ENCODE measurements around the gene ESRRA. TPM values are rescaled to one million over a fixed set of nuclear protein-coding genes. Genes with fewer than 3 reads are reported as not detected.
A peak's percentile ranks its signal among the peaks of the same experiment; 100 is the strongest.

ESRRA gene
- total RNA-seq, 4 donors from 2014 or later = 65.0 to 93.6 (median 74.3) TPM

DNA sequence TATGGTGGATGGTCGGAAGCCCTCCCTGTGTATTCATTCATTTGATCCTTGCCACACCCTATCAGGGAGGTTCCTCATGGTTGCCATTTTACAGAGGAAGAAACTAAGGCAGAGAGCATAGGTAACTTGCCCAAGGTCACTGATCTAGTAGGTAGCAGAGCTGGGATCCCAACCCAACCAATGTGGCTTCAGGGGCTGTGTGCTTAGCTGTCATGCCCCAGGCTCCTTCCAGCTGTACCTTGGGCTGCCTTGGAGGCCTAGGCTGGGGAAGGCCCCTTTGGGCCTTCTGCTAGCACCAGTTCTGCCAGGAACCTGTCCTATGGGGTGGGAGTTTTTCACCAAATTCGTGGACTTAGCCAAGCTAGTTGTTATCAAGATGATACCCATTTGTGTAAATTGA, 29.5 kb upstream of the ESRRA start:
- no peaks in the 10 kb centered on the region for H3K27me3 ChIP-seq
- peaks cover 24% of the 10 kb centered on the region for H3K4me1 ChIP-seq
- H3K36me3 ChIP-seq = peaks cover 14% of the 10 kb centered on the region
- DNase-seq (ENCODE audit: low spot score in 2 of 2) = no peak
- no peaks in the 10 kb centered on the region for H3K9me3 ChIP-seq
- WGBS = 79% methylated on average over 1 of the region's 2 CpGs
- TF ChIP-seq EP300 (IDR thresholded peaks at IDR 0.05) = no peak
- no peak overlapping the region for H3K27ac ChIP-seq
- no peak overlapping the region for H3K4me3 ChIP-seq

DNA sequence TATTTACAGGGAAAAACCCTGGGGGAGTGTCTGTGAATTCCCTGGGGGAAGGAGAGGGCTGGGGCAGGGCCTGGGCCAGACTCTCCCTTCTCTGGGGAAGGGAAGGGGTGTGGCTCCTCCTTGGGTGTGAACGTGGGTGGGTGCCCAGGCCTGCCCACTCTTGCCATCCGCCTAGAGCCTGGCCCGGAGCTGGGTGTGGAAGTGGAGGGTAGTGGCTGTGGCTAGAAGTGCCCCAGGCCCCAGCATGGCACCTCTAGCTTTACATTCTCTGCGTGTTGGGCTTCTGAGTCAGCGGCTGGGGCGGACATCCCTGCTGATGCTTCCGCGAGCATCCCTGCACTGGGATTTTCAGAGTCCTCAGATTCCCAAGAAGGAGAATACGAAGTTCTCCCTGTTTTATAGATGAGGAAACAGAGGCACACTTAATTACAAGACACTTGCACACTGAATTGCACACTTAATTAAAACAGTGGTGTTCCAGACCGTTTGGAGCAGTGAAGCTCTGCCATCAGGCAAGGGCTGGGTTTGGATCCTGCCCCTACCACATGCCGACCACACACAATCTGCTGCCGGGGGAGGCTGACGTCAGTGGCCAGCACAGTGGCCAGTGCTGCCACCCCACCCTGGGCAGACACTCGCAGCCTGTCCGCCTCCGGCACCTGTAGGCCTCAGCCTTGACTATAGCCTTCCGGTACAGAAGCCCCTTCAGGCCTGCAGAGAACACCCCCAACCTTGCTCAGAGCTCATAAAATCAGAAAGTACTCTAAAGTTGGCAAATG, 28.5 kb upstream of the ESRRA start:
- no peaks in the 10 kb centered on the region for H3K9me3 ChIP-seq
- WGBS = 76% methylated on average over 6 of the region's 17 CpGs
- H3K36me3 ChIP-seq = peaks cover 14% of the 10 kb centered on the region
- H3K4me1 ChIP-seq = peaks cover 19% of the 10 kb centered on the region
- DNase-seq (ENCODE audit: low spot score in 2 of 2) = no peak
- no peak for TF ChIP-seq POLR2A (IDR thresholded peaks at IDR 0.05)
- TF ChIP-seq, protein P1, sequence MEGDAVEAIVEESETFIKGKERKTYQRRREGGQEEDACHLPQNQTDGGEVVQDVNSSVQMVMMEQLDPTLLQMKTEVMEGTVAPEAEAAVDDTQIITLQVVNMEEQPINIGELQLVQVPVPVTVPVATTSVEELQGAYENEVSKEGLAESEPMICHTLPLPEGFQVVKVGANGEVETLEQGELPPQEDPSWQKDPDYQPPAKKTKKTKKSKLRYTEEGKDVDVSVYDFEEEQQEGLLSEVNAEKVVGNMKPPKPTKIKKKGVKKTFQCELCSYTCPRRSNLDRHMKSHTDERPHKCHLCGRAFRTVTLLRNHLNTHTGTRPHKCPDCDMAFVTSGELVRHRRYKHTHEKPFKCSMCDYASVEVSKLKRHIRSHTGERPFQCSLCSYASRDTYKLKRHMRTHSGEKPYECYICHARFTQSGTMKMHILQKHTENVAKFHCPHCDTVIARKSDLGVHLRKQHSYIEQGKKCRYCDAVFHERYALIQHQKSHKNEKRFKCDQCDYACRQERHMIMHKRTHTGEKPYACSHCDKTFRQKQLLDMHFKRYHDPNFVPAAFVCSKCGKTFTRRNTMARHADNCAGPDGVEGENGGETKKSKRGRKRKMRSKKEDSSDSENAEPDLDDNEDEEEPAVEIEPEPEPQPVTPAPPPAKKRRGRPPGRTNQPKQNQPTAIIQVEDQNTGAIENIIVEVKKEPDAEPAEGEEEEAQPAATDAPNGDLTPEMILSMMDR (IDR thresholded peaks at IDR 0.05) = no peak
- no peak for TF ChIP-seq EP300 (IDR thresholded peaks at IDR 0.05)
- TF ChIP-seq POLR2AphosphoS5 (IDR thresholded peaks at IDR 0.05) = no peak
- peak overlapping the region; percentile 7 for H3K27ac ChIP-seq
- no peak overlapping the region for H3K4me3 ChIP-seq
- H3K27me3 ChIP-seq = no peaks in the 10 kb centered on the region

DNA sequence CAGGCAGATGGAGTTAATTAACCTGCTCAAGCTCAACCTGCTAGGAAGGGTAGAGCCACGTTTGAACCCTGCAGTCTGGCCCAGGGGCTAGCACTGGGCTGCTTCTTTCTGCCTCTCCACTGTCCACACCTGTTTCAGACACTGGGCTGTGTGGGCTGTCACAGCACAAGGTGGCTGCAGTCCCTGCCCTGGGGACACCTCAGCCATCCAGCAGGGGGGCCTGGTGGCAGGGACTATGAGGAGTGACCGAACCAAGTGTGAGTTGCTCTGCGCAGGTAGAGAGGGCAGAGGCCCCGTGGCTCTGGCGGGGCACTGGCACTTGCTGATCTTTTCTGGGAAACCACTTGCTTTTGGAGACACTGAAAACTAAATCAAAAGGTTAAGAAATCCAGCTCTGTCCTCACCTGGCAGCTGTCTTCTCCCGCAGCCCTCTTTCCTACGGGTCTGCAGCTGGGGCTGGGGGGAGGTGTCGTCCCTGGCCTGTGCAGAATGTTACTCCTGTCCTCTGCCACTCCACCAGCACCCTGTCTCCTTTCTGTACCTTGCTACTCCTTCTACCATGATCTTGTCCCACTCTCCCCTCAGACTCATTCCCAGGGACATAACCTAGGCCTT, 26.6 kb upstream of the ESRRA start:
- DNase-seq (ENCODE audit: low spot score in 2 of 2) = no peak
- Histone ChIP-seq H3K9me3 (no peaks in the 10 kb centered on the region), H3K27me3 (no peaks in the 10 kb centered on the region), H3K4me1 (peaks cover 23% of the 10 kb centered on the region), H3K4me3 (no peak overlapping the region), H3K36me3 (peaks cover 14% of the 10 kb centered on the region), H3K27ac (no peak overlapping the region)
- WGBS = 88% methylated on average over 8 of the region's 8 CpGs
- TF ChIP-seq EP300 (IDR thresholded peaks at IDR 0.05) (no peak), POLR2AphosphoS5 (IDR thresholded peaks at IDR 0.05) (no peak), POLR2A (IDR thresholded peaks at IDR 0.05) (no peak)
- TF ChIP-seq, protein P1 (IDR thresholded peaks at IDR 0.05) = no peak

DNA sequence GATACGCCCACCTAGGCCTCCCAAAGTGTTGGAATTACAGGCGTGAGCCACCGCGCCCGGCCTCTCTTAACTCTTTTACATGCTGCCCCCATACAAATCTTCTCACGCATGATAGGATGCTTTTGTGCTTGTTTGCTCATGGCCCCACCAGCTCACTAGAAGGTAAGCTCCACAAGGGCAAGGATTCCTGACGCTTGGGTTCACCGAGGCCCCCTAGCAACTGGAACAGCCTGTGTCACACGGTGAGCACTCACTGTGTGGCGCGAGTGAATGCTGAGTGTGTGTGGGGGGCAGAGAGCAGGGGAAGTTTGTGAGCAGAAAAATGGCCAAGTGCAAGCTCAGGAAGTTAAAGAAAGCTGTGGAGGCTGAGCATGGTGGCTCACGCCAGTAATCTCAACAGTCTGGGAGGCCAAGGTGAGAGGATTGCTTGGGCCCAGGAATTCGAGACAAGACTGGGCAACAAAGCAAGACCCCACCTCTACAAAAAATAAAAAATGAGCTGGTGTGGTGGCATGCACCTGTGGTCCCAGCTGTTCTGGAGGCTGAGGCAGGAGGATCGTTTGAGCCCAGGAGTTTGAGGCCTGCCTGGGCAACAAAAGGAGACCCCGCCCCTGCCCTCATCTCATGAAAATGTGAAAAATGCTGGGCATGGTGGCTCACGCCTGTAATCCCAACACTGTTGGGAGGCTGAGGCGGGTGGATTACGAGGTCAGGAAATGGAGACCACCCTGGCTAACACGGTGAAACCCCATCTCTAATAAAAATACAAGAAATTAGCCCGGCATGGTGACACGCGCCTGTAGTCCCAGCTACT, 23.2 kb upstream of the ESRRA start:
- 92% methylated on average over 22 of the region's 22 CpGs for WGBS
- H3K27ac ChIP-seq = no peak overlapping the region
- H3K4me3 ChIP-seq = no peak overlapping the region
- H3K27me3 ChIP-seq = no peaks in the 10 kb centered on the region
- no peak for DNase-seq (ENCODE audit: low spot score in 2 of 2)
- peaks cover 9% of the 10 kb centered on the region for H3K36me3 ChIP-seq
- no peaks in the 10 kb centered on the region for H3K9me3 ChIP-seq
- TF ChIP-seq POLR2AphosphoS5 (IDR thresholded peaks at IDR 0.05) (no peak), POLR2A (IDR thresholded peaks at IDR 0.05) (no peak)
- TF ChIP-seq, protein P1 (IDR thresholded peaks at IDR 0.05) = no peak
- peaks cover 33% of the 10 kb centered on the region for H3K4me1 ChIP-seq

DNA sequence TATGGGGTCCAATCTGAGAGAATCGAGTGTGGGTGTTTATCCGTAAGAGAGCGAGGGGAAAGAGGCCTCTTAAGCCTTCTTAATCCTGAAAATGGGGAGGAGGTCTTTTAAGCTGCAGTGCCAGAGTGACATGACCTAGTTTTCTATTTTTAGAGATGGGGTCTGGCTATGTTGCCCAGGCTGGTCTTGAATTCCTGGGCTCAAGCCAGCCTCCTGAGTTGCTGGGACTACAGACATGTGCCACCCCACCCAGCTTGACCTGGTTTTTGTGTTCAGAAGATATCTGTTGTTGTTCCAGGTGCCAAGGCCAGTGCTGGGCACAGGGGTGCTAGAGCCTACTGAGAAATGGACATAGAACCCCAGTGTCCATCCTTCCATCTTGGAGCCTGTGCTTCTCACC, 22.2 kb upstream of the ESRRA start:
- DNase-seq (ENCODE audit: low spot score in 2 of 2) = no peak
- TF ChIP-seq, protein P1 (IDR thresholded peaks at IDR 0.05) = no peak
- peaks cover 29% of the 10 kb centered on the region for H3K4me1 ChIP-seq
- no peaks in the 10 kb centered on the region for H3K27me3 ChIP-seq
- H3K4me3 ChIP-seq = no peak overlapping the region
- no peaks in the 10 kb centered on the region for H3K9me3 ChIP-seq
- H3K27ac ChIP-seq = no peak overlapping the region
- H3K36me3 ChIP-seq = peaks cover 9% of the 10 kb centered on the region
- 83% methylated on average over 3 of the region's 3 CpGs for WGBS

Measured in suprapubic skin (tissue), 4 donors.